Testis (tissue), 2 donors: Measurements from ENCODE around the gene GTPBP1.

ENCODE experiments used
- CTCF ChIP-seq, 3 experiments: fragments of 450-650 bp in 2 of 3; fragments of 200-600 bp in 1 of 3; sonication (generic) in 1 of 3; IDR thresholded peaks; one replicate each; pipeline ENCODE4 v1.5.1; 2016 to 2019; ENCODE audit warnings: antibody characterized with exemption in 3 of 3, mild to moderate bottlenecking in 2 of 3, moderate library complexity in 1 of 3
- POLR2A ChIP-seq: fragments of 450-650 bp; IDR thresholded peaks from one replicate; pipeline ENCODE4 v1.6.1; 2017; ENCODE audit warnings: antibody characterized with exemption, mild to moderate bottlenecking, moderate library complexity

GRCh38 chr22:38735465-38736256 is 29.9 kb downstream of the GTPBP1 start:
- TF ChIP-seq CTCF (IDR thresholded peaks at IDR 0.05) (no peak), POLR2A (no peak)
